GM19324 (cell line): ENCODE data around the gene RAB31.
"Not testable (repeated sequence)": the region's sequence is repeated elsewhere in the genome, so short reads cannot be mapped to it uniquely, and the experiment has no call there.

Experiments used
- ATAC-seq: cut with Tn5 transposase; IDR thresholded peaks from one replicate; pipeline ENCODE4 v1.9.1; 2021; ENCODE audit warnings: mild to moderate bottlenecking, moderate library complexity; ENCODE audit not compliant: unreplicated experiment, low FRiP score

Gene RAB31

DNA sequence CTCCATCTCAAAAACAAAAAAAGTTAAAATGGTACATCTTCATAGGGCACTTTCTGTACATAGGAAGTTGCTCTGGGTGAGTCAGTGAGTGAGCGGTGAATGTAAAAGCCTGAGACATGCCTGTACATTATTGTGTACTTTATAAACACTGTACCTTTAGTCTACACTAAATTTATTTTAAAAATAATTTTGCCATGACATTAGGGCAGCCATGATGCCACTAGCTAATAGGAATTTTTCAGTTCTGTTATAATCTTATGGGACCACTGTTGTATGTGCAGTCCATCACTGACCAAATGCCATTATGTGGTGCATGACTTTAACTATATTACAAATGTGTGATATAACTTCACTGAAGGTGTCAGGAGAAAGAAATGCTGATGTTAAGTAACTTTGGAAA, 166.6 kb downstream of the RAB31 start:
- no peak for ATAC-seq

DNA sequence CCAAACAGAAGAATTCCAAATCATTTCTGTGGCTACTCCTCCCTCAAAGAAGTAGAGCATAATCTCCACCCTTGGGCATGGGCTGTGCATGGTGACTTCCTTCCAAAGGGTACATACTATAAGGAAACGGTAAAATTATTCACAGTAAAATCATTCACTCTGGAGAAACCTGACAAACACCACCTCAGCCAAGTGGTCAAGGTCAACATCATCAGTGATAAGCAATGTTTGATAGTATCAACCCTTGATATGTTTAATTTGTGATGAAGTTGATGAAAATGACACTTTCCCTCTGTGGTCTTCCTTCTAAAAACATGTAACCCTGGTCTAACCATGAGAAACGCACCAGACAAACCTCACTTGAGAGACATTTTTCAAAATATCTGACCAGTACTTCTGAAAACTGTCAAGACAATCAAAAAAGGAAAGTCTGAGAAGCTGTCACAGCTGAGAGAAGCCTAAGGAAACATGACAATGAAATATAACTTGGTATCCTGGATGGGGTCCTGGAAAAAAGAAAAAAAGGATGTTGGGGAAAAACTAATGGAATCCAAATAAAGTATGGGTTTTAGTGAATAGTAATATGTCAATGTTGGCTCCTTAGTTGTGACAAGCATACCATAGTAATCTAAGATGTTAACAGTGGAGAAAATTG, 168.2 kb downstream of the RAB31 start:
- ATAC-seq = no peak

- no peak for ATAC-seq
Observed at GRCh38 chr18:9876867-9877654, 169.0 kb downstream of the RAB31 start.

- no peak for ATAC-seq
Observed at GRCh38 chr18:9877655-9878014, 169.5 kb downstream of the RAB31 start.

- no peak for ATAC-seq
Observed at GRCh38 chr18:9878095-9878494, 170.0 kb downstream of the RAB31 start.

DNA sequence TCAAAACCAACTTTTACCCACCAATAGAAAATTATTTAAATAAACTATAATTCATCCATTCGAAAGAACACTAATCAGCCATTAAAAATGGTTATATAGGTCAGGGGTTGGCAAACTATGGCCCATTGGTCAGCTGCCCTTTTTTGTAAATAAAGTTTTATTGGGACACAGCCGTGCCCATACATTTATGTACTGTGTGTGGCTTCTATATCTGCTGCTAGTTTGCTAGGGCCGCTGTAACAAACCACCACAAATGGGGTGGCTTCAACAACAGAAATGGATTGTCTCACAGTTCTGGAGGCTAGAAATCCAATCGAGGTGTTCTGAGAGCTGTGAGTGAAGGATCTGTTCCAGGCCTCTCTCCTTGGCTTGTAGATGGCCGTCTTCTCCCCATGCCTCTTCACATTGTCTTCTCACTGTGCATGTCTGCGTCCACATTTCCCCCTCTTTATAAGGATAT, 170.7 kb downstream of the RAB31 start:
- no peak for ATAC-seq

GRCh38 chr18:9884090-9884489, 176.0 kb downstream of the RAB31 start:
- ATAC-seq = no peak

GRCh38 chr18:9884532-9885140, 176.5 kb downstream of the RAB31 start:
- no peak for ATAC-seq

DNA sequence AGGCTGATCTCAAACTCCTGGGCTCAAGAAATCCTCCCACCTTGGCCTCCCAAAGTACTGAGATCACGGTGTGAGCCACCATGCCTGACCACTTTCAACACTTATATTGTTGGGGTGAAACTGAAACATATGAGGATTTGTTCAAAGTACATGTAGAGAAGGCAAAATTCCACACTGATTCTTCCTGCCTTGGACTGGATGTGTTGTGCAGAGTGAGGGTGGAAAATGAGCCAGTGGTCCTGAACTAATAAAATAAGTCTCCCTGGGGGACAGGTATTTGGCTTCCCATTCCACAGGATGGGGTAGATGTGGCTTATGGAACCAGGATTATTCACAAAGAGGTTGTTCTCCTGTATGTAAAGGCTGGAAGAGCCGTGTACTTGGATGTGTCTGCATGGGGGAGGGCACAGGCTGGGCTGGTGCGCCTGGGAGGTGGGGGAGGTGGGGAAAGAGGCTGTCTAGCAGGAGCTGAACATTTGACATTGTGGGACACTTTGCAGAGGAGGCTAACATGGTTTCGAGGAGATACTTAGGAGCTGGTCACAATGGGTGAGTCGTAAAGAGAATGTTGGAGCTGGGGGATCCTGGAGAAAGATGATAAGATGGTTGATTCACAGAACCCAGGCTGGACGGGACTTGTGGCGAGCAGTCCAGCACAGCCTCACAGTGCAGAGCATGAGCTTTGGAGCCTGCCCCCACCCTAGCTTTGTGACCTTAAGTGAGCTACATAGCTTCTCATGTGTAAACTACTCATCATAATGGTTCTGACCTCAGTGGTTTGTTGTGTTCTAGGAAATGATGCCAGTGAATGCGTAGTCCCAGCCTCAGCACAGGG, 177.3 kb downstream of the RAB31 start, which contains the start of gene TXNDC2:
Gene TXNDC2 (plus strand): TSS at position 804 of the 835 bp plus-strand sequence. CDS start 708 bp downstream, outside the sequence.
- no peak for ATAC-seq

- no peak for ATAC-seq
Observed at GRCh38 chr18:9886005-9886348, 177.9 kb downstream of the RAB31 start.

DNA sequence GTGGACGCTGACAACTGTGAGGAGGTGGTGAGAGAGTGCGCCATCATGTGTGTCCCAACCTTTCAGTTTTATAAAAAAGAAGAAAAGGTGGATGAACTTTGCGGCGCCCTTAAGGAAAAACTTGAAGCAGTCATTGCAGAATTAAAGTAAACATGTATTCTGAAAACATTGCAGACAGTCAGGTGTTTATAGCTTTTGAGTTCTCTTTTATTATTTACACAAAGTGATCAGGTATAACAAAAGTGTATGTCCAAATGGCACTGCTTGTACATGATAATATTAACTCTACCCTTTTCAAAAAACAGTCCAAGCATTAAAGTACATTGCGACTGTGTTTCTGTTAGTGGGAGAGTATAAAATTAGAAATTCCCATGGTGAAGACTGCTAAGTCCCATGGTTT, 179.9 kb downstream of the RAB31 start:
- no peak for ATAC-seq

GRCh38 chr18:9890196-9890595, 182.1 kb downstream of the RAB31 start:
- ATAC-seq = no peak

DNA sequence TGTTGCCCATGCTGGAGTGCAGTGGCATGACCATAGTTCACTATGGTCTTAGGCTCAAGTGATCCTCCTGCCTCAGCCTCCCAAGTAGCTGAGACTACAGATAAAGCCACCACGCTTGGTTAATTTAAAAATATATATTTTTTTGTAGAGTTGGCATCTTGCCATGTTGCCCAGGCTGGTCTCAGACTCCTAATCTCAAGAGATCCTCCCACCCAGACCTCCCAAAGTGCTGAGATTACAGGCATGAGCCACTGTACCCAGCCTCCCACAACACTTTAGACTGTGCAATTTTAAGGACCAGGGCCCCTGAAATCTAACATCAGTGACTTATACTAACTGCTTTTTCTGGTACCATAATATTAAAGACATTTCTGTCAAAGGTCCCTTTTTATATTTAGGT, 182.9 kb downstream of the RAB31 start:
- no peak for ATAC-seq

GRCh38 chr18:9891515-9891914, 183.4 kb downstream of the RAB31 start:
- not testable (repeated sequence) for ATAC-seq

GRCh38 chr18:9894454-9895068, 186.5 kb downstream of the RAB31 start:
- no peak for ATAC-seq

DNA sequence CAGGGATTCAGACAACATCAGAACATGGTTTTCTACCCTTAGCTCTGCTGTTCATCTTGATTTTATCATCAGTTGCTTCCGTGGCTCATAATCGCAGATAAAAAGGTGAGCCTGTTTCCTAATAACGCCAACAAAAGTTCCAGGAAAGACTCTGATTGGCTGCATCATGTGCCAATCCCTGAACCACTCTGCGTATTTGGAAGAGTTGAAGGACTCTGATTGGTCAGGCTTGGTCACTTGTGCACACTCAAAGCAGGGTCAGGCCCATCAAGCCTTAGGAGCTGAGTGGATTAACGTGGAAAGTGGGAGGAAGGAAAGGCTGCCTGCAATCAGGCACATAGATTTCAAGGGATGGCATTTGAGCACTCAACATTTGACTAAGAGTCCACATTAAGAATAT, 189.0 kb downstream of the RAB31 start:
- no peak for ATAC-seq

- ATAC-seq = not testable (repeated sequence)
Observed at GRCh38 chr18:9897787-9898291, 189.7 kb downstream of the RAB31 start.

GRCh38 chr18:9898792-9899549, 190.9 kb downstream of the RAB31 start:
- ATAC-seq = no peak

GRCh38 chr18:9899550-9899930, 191.4 kb downstream of the RAB31 start:
- ATAC-seq = not testable (repeated sequence)
